K562 (cell line): ENCODE data around the gene ARL2. TPM values are rescaled to one million over a fixed set of nuclear protein-coding genes. Genes with fewer than 3 reads are reported as not detected.

Experiments
- ELF4 ChIP-seq: fragments of 450-650 bp; formaldehyde crosslinking; IDR thresholded peaks from 2 replicates; pipeline ENCODE4 v1.4.0; 2022; ENCODE audit warnings: missing genetic modification characterization
- ETV1 ChIP-seq: fragments of 450-650 bp; conservative IDR thresholded peaks from 2 replicates; pipeline ENCODE4 v1.6.1; 2016; ENCODE audit warnings: missing genetic modification characterization, control low read depth, low read depth, missing compliant biosample characterization
- FOXK2 ChIP-seq, 2 experiments: fragments of 450-650 bp; IDR thresholded peaks in 1 of 2; conservative IDR thresholded peaks in 1 of 2; 2 replicates each; pipeline ENCODE4 v1.6.1; 2016; ENCODE audit warnings: low read depth in 2 of 2, mild to moderate bottlenecking in 1 of 2
- HDAC2 ChIP-seq: fragments of 450-650 bp; IDR thresholded peaks from 2 replicates; pipeline ENCODE4 v1.6.1; 2016; ENCODE audit warnings: mild to moderate bottlenecking
- L3MBTL2 ChIP-seq: fragments of 450-650 bp; IDR thresholded peaks from 2 replicates; pipeline ENCODE4 v1.6.1; 2016; ENCODE audit warnings: mild to moderate bottlenecking, moderate library complexity
- MGA ChIP-seq: fragments of 450-650 bp; IDR thresholded peaks from 2 replicates; pipeline ENCODE4 v1.6.1; 2016; ENCODE audit warnings: mild to moderate bottlenecking, moderate library complexity
- NRF1 ChIP-seq, 2 experiments: fragments of 450-650 bp; IDR thresholded peaks in 1 of 2; conservative IDR thresholded peaks in 1 of 2; 2 replicates each; pipeline ENCODE4 v1.6.1; 2014; ENCODE audit warnings: mild to moderate bottlenecking in 2 of 2
- OTX1 ChIP-seq: fragments of 450-650 bp; formaldehyde crosslinking; IDR thresholded peaks from 2 replicates; pipeline ENCODE4 v1.4.0; 2022; ENCODE audit warnings: mild to moderate bottlenecking
- RCOR1 ChIP-seq, 2 experiments: IDR thresholded peaks; 2 replicates each; pipeline ENCODE4 v1.6.1; 2012; ENCODE audit warnings: low read depth in 2 of 2, low read length in 2 of 2, borderline replicate concordance in 1 of 2, improper control_type of control experiment in 1 of 2
- SMAD4 ChIP-seq: fragments of 250-450 bp; sonication (Bioruptor Pico); conservative IDR thresholded peaks from 2 replicates; pipeline ENCODE4 v1.8.0; 2021; ENCODE audit warnings: inconsistent platforms, mild to moderate bottlenecking, moderate library complexity
- SMARCE1 ChIP-seq: fragments of 450-650 bp; IDR thresholded peaks from 2 replicates; pipeline ENCODE4 v1.7.1; 2016; ENCODE audit warnings: mild to moderate bottlenecking
- ZBTB2 ChIP-seq: fragments of 450-650 bp; IDR thresholded peaks from 2 replicates; pipeline ENCODE4 v1.6.1; 2016; ENCODE audit warnings: antibody characterized with exemption
- ZC3H11A ChIP-seq: IDR thresholded peaks from 2 replicates; pipeline ENCODE4 v1.6.1; 2012; ENCODE audit warnings: low read depth, low read length, improper control_type of control experiment
- ZNF766 ChIP-seq: fragments of 200-800 bp; sonication (Bioruptor generic); conservative IDR thresholded peaks from 2 replicates; pipeline ENCODE4 v1.6.1; 2016; ENCODE audit warnings: missing genetic modification characterization, missing compliant biosample characterization
- polyA plus RNA-seq, 8 experiments: library from polyadenylated mRNA; depleted of rRNA in 4 of 8; stranded (reverse) in 5 of 8; unstranded in 3 of 8; fragments of >200 nt; fragmentation: Nextera tagmentation in 2 of 8; fragmentation: Illumina TruSeq in 1 of 8; extraction: Ambion mirVana in 2 of 8; extraction: Trizol in 1 of 8; gene quantifications; 2 replicates each; pipeline versions ENCODE4 v1.2.1 to v1.2.3, GENCODE V29; 2011 to 2014; ENCODE audit warnings: inconsistent platforms in 1 of 8, missing spikeins in 1 of 8
- total RNA-seq, 7 experiments: library from RNA; depleted of rRNA in 6 of 7; stranded (reverse); fragments of >200 nt in 6 of 7; fragmentation: Illumina TruSeq in 2 of 7; extraction: Trizol in 2 of 7; gene quantifications; 2 replicates each; pipeline versions ENCODE4 v1.2.1 to v1.2.3, GENCODE V29; 2011 to 2021; ENCODE audit warnings: low replicate concordance in 1 of 7

Gene ARL2
- total and polyA plus RNA-seq, 9 of the 15 experiments (the other 6 are each of a cell fraction or from before 2014, with no cell fraction given), result 5.7 to 154 (median 92.2) TPM

GRCh38 chr11:64990222-64990923, 23.6 kb upstream of the ARL2 start (continued):
- TF ChIP-seq RCOR1 (IDR thresholded peaks at IDR 0.05; ENCODE audit: borderline replicate concordance in 1 of 2, low read depth in 2 of 2, low read length in 2 of 2) (no peak), FOXK2 (conservative IDR thresholded peaks at IDR 0.05 in 1 of 2, IDR thresholded peaks at IDR 0.05 in 1 of 2; ENCODE audit: low read depth in 2 of 2) (peak in 1 of 2 experiments; percentile 41; a peak in 1 of 4 replicates), SMARCE1 (peak; percentile 38; the same call in 1 of the 2 replicates), ETV1 (tag) (peak; percentile 82), ZBTB2 (peak; percentile 45; the same call in 1 of the 2 replicates), SMAD4 (CRISPR knock-in tag) (peak; percentile 50; the same call in 1 of the 2 replicates), ZNF766 (CRISPR knock-in tag) (no peak), HDAC2 (0 out of 2 replicates have a peak, but pooled peaks have one; percentile 18), L3MBTL2 (peak; percentile 33; the same call in 1 of the 2 replicates), OTX1 (CRISPR knock-in tag) (peak; percentile 65; the same call in 1 of the 2 replicates), ZC3H11A (no peak), MGA (0 out of 2 replicates have a peak, but pooled peaks have one; percentile 9), NRF1 (conservative IDR thresholded peaks at IDR 0.05 in 1 of 2, IDR thresholded peaks at IDR 0.05 in 1 of 2) (0 out of 4 replicates have a peak, but pooled peaks of 1 of the 2 experiments have one; percentile 12), ELF4 (CRISPR knock-in tag) (no peak)
